H1 (cell line): ENCODE data around the gene CCDC89. TPM values are rescaled to one million over a fixed set of nuclear protein-coding genes. Genes with fewer than 3 reads are reported as not detected.

Source experiments
- CTCF ChIA-PET: fragments of 300-600 bp; sonication (Branson Sonifier 250); formaldehyde crosslinking; loops from one replicate; lab custom pipeline; 2021; ENCODE audit not compliant: partially characterized antibody; lab: Charles Lee
- POLR2A ChIA-PET: fragments of 300-600 bp; sonication (Branson Sonifier 250); formaldehyde crosslinking; loops from one replicate; lab custom pipeline; 2021; ENCODE audit warnings: inconsistent platforms; ENCODE audit not compliant: partially characterized antibody; lab: Charles Lee
- DNase-seq, 2 experiments: peaks; one replicate each; pipeline versions ENCODE4 v3.0.0 to v3.0.0-alpha.2; 2010 to 2022; ENCODE audit warnings: low spot score in 2 of 2, low read depth in 1 of 2, mixed read lengths in 1 of 2
- FAIRE-seq: peaks from 2 replicates; lab custom pipeline; 2011; peaks lifted over from hg19 to GRCh38; lab: Jason Lieb, UNC
- H2AFZ ChIP-seq: 2 replicates; pipeline ENCODE4 v1.8.1; 2012; ENCODE audit warnings: low read length, inconsistent platforms
- H2AK5ac ChIP-seq: 2 replicates; pipeline ENCODE4 v1.6.1; 2013; ENCODE audit warnings: low read depth, low read length
- H2BK120ac ChIP-seq: replicated peaks from 2 replicates; pipeline ENCODE3; 2013; ENCODE audit warnings: low read depth, low read length, inconsistent platforms
- H2BK12ac ChIP-seq: 2 replicates; pipeline ENCODE4 v1.6.1; 2013; ENCODE audit warnings: low read depth, low read length
- H2BK15ac ChIP-seq: 2 replicates; pipeline ENCODE4 v1.6.1; 2013; ENCODE audit warnings: low read length
- H2BK20ac ChIP-seq: 2 replicates; pipeline ENCODE4 v1.6.1; 2013; ENCODE audit warnings: low read length
- H2BK5ac ChIP-seq: 2 replicates; pipeline ENCODE4 v1.6.1; 2013; ENCODE audit warnings: low read depth, low read length
- H3K14ac ChIP-seq: 2 replicates; pipeline ENCODE4 v1.6.1; 2013; ENCODE audit warnings: inconsistent platforms; ENCODE audit not compliant: insufficient read length
- H3K18ac ChIP-seq: 2 replicates; pipeline ENCODE4 v1.6.1; 2013; ENCODE audit warnings: low read length; ENCODE audit errors: extremely low read depth
- H3K23ac ChIP-seq: 2 replicates; pipeline ENCODE4 v1.6.1; 2013; ENCODE audit warnings: inconsistent platforms; ENCODE audit not compliant: insufficient read length
- H3K23me2 ChIP-seq: 2 replicates; pipeline ENCODE4 v1.6.1; 2013; ENCODE audit warnings: low read depth, low read length
- H3K27ac ChIP-seq: 2 replicates; pipeline ENCODE4 v1.6.1; 2011; ENCODE audit warnings: low read depth, low read length, inconsistent platforms
- H3K27me3 ChIP-seq, 4 experiments: replicated peaks in 1 of 4; 1 replicate in 1 of 4; 2 replicates in 3 of 4; pipeline versions ENCODE4 v1.6.1 to v1.8.1; 2011 to 2013; ENCODE audit warnings: low read length in 3 of 4, mild to moderate bottlenecking in 3 of 4, inconsistent platforms in 2 of 4, mixed read lengths in 2 of 4, moderate library complexity in 1 of 4; ENCODE audit not compliant: control insufficient read depth in 3 of 4, insufficient read depth in 3 of 4; ENCODE audit errors: extremely low read depth in 1 of 4
- H3K36me3 ChIP-seq, 4 experiments: 2 replicates each; pipeline versions ENCODE4 v1.6.1 to v1.8.1; 2011 to 2013; ENCODE audit warnings: mild to moderate bottlenecking in 4 of 4, low read length in 3 of 4, moderate library complexity in 2 of 4, control low read depth in 1 of 4, inconsistent platforms in 1 of 4; ENCODE audit not compliant: insufficient read depth in 4 of 4, control insufficient read depth in 2 of 4
- H3K4ac ChIP-seq: replicated peaks from 2 replicates; pipeline ENCODE3; 2013; ENCODE audit warnings: low read length, low read depth, mixed read lengths, inconsistent platforms; ENCODE audit not compliant: insufficient read length
- H3K4me1 ChIP-seq, 4 experiments: replicated peaks in 1 of 4; 1 replicate in 1 of 4; 2 replicates in 3 of 4; pipeline versions ENCODE4 v1.6.1 to v1.8.1; 2011 to 2013; ENCODE audit warnings: low read length in 3 of 4, inconsistent platforms in 2 of 4, mixed read lengths in 1 of 4; ENCODE audit not compliant: insufficient read depth in 4 of 4, control insufficient read depth in 3 of 4
- H3K4me2 ChIP-seq, 2 experiments: 2 replicates each; pipeline versions ENCODE4 v1.6.1 to v1.8.1; 2011 to 2013; ENCODE audit warnings: low read depth in 2 of 2, low read length in 2 of 2, control low read depth in 1 of 2, inconsistent platforms in 1 of 2, mild to moderate bottlenecking in 1 of 2; ENCODE audit not compliant: insufficient read depth in 1 of 2
- H3K4me3 ChIP-seq, 4 experiments: fragments of 200-600, 300-600 bp in 1 of 4; sonication (generic), shearing (Covaris generic), sonication (Bioruptor Twin) in 1 of 4; 2 replicates each; pipeline versions ENCODE4 v1.5.1 to v1.8.1; 2011 to 2016; ENCODE audit warnings: low read length in 4 of 4, low read depth in 3 of 4, control low read depth in 2 of 4, inconsistent platforms in 2 of 4, mild to moderate bottlenecking in 2 of 4, mixed read lengths in 1 of 4, moderate library complexity in 1 of 4; ENCODE audit not compliant: insufficient read depth in 2 of 4; ENCODE audit errors: extremely low read depth in 1 of 4
- H3K56ac ChIP-seq: replicated peaks from 2 replicates; pipeline ENCODE3; 2013; ENCODE audit warnings: low read depth, mild to moderate bottlenecking, mixed read lengths, low read length, inconsistent platforms; ENCODE audit not compliant: insufficient read length
- H3K79me1 ChIP-seq: 2 replicates; pipeline ENCODE4 v1.6.1; 2013; ENCODE audit warnings: low read depth, low read length, control low read depth
- H3K79me2 ChIP-seq, 2 experiments: 2 replicates each; pipeline versions ENCODE4 v1.6.1 to v1.8.1; 2012 to 2013; ENCODE audit warnings: low read length in 2 of 2, mild to moderate bottlenecking in 2 of 2, inconsistent platforms in 1 of 2; ENCODE audit not compliant: insufficient read depth in 2 of 2, control insufficient read depth in 1 of 2
- H3K9ac ChIP-seq, 4 experiments: replicated peaks in 1 of 4; 1 replicate in 1 of 4; 2 replicates in 3 of 4; pipeline versions ENCODE4 v1.6.1 to v1.8.1; 2011 to 2013; ENCODE audit warnings: low read depth in 3 of 4, low read length in 3 of 4, control low read depth in 2 of 4, mild to moderate bottlenecking in 2 of 4, moderate library complexity in 2 of 4, inconsistent platforms in 1 of 4; ENCODE audit errors: extremely low read depth in 1 of 4
- H3K9me3 ChIP-seq, 2 experiments: 2 replicates each; pipeline versions ENCODE4 v1.6.1 to v1.8.1; 2012 to 2013; ENCODE audit warnings: mild to moderate bottlenecking in 2 of 2, moderate library complexity in 2 of 2, control low read depth in 1 of 2, inconsistent platforms in 1 of 2, low read depth in 1 of 2, low read length in 1 of 2, mixed read lengths in 1 of 2; ENCODE audit not compliant: insufficient read depth in 2 of 2
- H4K20me1 ChIP-seq, 2 experiments: replicated peaks in 1 of 2; 2 replicates each; pipeline versions ENCODE3 to v1.8.1; 2011 to 2013; ENCODE audit warnings: inconsistent platforms in 2 of 2, low read length in 2 of 2, mild to moderate bottlenecking in 1 of 2; ENCODE audit not compliant: insufficient read depth in 2 of 2, control insufficient read depth in 1 of 2
- H4K5ac ChIP-seq: 2 replicates; pipeline ENCODE4 v1.6.1; 2013; ENCODE audit warnings: low read length, low read depth, mixed read lengths, inconsistent platforms; ENCODE audit not compliant: insufficient read length
- H4K8ac ChIP-seq: 2 replicates; pipeline ENCODE4 v1.8.0; 2013; ENCODE audit warnings: mild to moderate bottlenecking, moderate library complexity, low read length, inconsistent platforms; ENCODE audit not compliant: insufficient read depth; ENCODE audit errors: extremely low read depth
- H4K91ac ChIP-seq: replicated peaks from 2 replicates; pipeline ENCODE3; 2013; ENCODE audit warnings: low read length, mixed read lengths, inconsistent platforms; ENCODE audit not compliant: insufficient read length
- CHD2 ChIP-seq: IDR thresholded peaks from 2 replicates; pipeline ENCODE4 v1.6.1; 2012; ENCODE audit warnings: low read length, improper control_type of control experiment
- RBBP5 ChIP-seq: IDR thresholded peaks from 2 replicates; pipeline ENCODE4 v1.7.1; 2012; ENCODE audit warnings: low read depth, mild to moderate bottlenecking, inconsistent platforms, low read length, moderate library complexity, borderline replicate concordance
- TAF1 ChIP-seq: IDR thresholded peaks from 2 replicates; pipeline ENCODE4 v1.6.1; 2011; ENCODE audit warnings: mild to moderate bottlenecking, low read depth, low read length
- WGBS, 2 experiments: shearing (Covaris generic) in 1 of 2; methylation state at CpG; one replicate each; pipeline versions ENCODE4 v1.1.6 to v1.1.7; 2013 to 2015; ENCODE audit warnings: low lambda C conversion rate in 2 of 2, mixed read lengths in 2 of 2, inconsistent platforms in 1 of 2, low coverage in 1 of 2, missing lambda C conversion rate in 1 of 2; ENCODE audit not compliant: insufficient replicate concordance in 2 of 2, insufficient coverage in 1 of 2, insufficient read length in 1 of 2; ENCODE audit errors: extremely low coverage in 1 of 2, missing lambda C conversion rate in 1 of 2; 5-methylcytosine and 5-hydroxymethylcytosine counted together
- polyA plus RNA-seq, 7 experiments: library from polyadenylated mRNA; depleted of rRNA in 3 of 7; stranded (reverse) in 5 of 7; unstranded in 2 of 7; fragments of >200 nt in 5 of 7; fragments of 200-250 nt in 2 of 7; gene quantifications; 1 replicate in 5 of 7; 2 replicates in 1 of 7; 4 replicates in 1 of 7; pipeline versions ENCODE4 v1.2.1 to v1.2.3, GENCODE V29; 2011 to 2013; ENCODE audit warnings: missing spikeins in 2 of 7, mixed read lengths in 2 of 7
- total RNA-seq: library from RNA; stranded (reverse); fragmentation: NEBNext Ultra II Directional; extraction: Animal tissue kit (Norgen Biotek cat#: 25700); gene quantifications from 2 replicates; pipeline ENCODE4 v1.2.1, GENCODE V29; 2021

The CCDC89 gene
- total and polyA plus RNA-seq, 2 of the 8 experiments (the other 6 are each of a cell fraction or from before 2014, with no cell fraction given), result not detected

DNA sequence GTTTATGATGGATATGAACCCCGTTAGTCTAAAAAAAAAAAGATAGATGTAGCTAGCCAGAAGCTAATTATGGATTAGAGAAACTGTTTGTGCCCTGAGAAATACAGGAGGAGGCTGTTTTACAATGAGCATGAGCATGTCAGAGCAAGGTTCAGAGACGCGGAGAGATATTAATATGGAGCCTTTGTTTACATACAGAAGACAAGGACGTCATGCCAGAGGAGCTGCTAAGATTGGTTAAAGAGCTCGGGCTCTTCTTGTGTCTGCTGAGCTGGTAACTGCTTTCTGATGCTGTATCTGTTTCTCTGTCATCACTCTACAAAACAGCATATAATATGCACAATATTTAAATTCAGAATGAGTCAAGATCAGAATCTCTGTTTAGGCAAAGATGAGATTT lies 24.9 kb upstream of the CCDC89 start:
- Histone ChIP-seq H3K23me2 (no peaks in the 10 kb centered on the region), H2BK120ac (no peak overlapping the region), H3K79me2 (no peaks in the 10 kb centered on the region), H3K4ac (no peak overlapping the region), H3K27ac (no peak overlapping the region), H3K9me3 (no peaks in the 10 kb centered on the region), H3K18ac (no peak overlapping the region), H2BK12ac (no peak overlapping the region), H3K36me3 (no peaks in the 10 kb centered on the region), H3K56ac (no peak overlapping the region), H3K79me1 (no peaks in the 10 kb centered on the region), H2BK5ac (no peak overlapping the region), H4K5ac (no peak overlapping the region), H2AK5ac (no peak overlapping the region), H2BK20ac (no peak overlapping the region), H3K4me1 (no peaks in the 10 kb centered on the region), H4K8ac (no peak overlapping the region), H4K91ac (no peak overlapping the region), H3K14ac (no peak overlapping the region), H3K9ac (no peak overlapping the region), H4K20me1 (no peaks in the 10 kb centered on the region), H3K27me3 (no peaks in the 10 kb centered on the region), H3K23ac (no peak overlapping the region), H2AFZ (no peak overlapping the region), H3K4me3 (no peak overlapping the region), H3K4me2 (no peak overlapping the region), H2BK15ac (no peak overlapping the region)
- DNase-seq, result no peak
- CTCF ChIA-PET, result interaction anchor here (0.5 to 1.2 kb wide), 3 partner anchors 14 to 189 kb away, joined by 3 to 8 read pairs (median 5); no protein-coding TSS in a partner anchor
- WGBS, 2 experiments, result 90% methylated on average over 5 of the region's 5 CpGs; no CpG with 5 or more reads in 1 of the 2 experiments
- POLR2A ChIA-PET, result interaction anchor here (0.6 kb wide), 1 partner anchor 11 kb away, joined by 3 read pairs; no protein-coding TSS in a partner anchor
- no peak for FAIRE-seq
- TF ChIP-seq CHD2 (no peak), TAF1 (no peak), RBBP5 (no peak)
